GM23338 (cell line): ENCODE data around the gene NF1. TPM values are rescaled to one million over a fixed set of nuclear protein-coding genes. Genes with fewer than 3 reads are reported as not detected.

ENCODE experiments used
- ATAC-seq: fragments of 200-7000 bp; cut with Tn5 transposase; 3 replicates; pipeline ENCODE4 v1.9.1; 2020
- DNase-seq: peaks from one replicate; pipeline ENCODE4 v3.0.0-alpha.2; 2015; ENCODE audit warnings: low spot score
- H2AFZ ChIP-seq: fragments of 200-600 bp; sonication (generic); 2 replicates; pipeline ENCODE4 v1.8.0; 2016; ENCODE audit warnings: antibody characterized with exemption, mild to moderate bottlenecking, moderate library complexity
- H3F3A ChIP-seq: fragments of 200-600 bp; sonication (generic); replicated peaks from 2 replicates; pipeline ENCODE4 v1.8.0; 2017; ENCODE audit warnings: antibody characterized with exemption, mixed run types, low read depth
- H3K27ac ChIP-seq: fragments of 200-600 bp; sonication (generic); 2 replicates; pipeline ENCODE4 v1.6.1; 2016; ENCODE audit warnings: low read depth
- H3K27me3 ChIP-seq: fragments of 200-600 bp; sonication (generic); 2 replicates; pipeline ENCODE4 v1.8.0; 2016; ENCODE audit warnings: mild to moderate bottlenecking, mixed run types, moderate library complexity; ENCODE audit not compliant: insufficient read depth
- H3K36me3 ChIP-seq: fragments of 200-600 bp; sonication (generic); 2 replicates; pipeline ENCODE4 v1.8.0; 2016; ENCODE audit warnings: mild to moderate bottlenecking; ENCODE audit not compliant: insufficient read depth
- H3K4me1 ChIP-seq: fragments of 200-600 bp; sonication (generic); 2 replicates; pipeline ENCODE4 v1.8.0; 2016; ENCODE audit warnings: mild to moderate bottlenecking, moderate library complexity; ENCODE audit not compliant: insufficient read depth
- H3K4me2 ChIP-seq: fragments of 200-600 bp; sonication (generic); 2 replicates; pipeline ENCODE4 v1.7.1; 2017; ENCODE audit warnings: mixed run types
- H3K4me3 ChIP-seq: fragments of 200-600 bp; sonication (generic); 2 replicates; pipeline ENCODE4 v1.6.1; 2016; ENCODE audit warnings: mixed run types
- H3K79me2 ChIP-seq: fragments of 200-600 bp; sonication (generic); replicated peaks from 2 replicates; pipeline ENCODE4 v1.8.0; 2017; ENCODE audit warnings: mild to moderate bottlenecking; ENCODE audit not compliant: insufficient read depth
- H3K9me2 ChIP-seq: fragments of 200-600 bp; sonication (generic); 2 replicates; pipeline ENCODE4 v1.8.0; 2017; ENCODE audit not compliant: insufficient read depth
- H4K20me1 ChIP-seq: fragments of 200-600 bp; sonication (generic); replicated peaks from 2 replicates; pipeline ENCODE4 v1.8.0; 2017; ENCODE audit warnings: mild to moderate bottlenecking; ENCODE audit not compliant: insufficient read depth
- H3K27ac Mint-ChIP-seq: 2 replicates; pipeline ENCODE4 v1.8.0; 2020; ENCODE audit warnings: inconsistent platforms, mild to moderate bottlenecking, moderate library complexity, mixed read lengths
- H3K27me3 Mint-ChIP-seq: 3 replicates; pipeline ENCODE4 v1.8.0; 2022; ENCODE audit warnings: low read depth, mild to moderate bottlenecking, moderate library complexity, mixed read lengths, inconsistent platforms; ENCODE audit not compliant: insufficient read depth, poor library complexity
- H3K36me3 Mint-ChIP-seq: 3 replicates; pipeline ENCODE4 v1.8.0; 2021; ENCODE audit warnings: low read depth, mild to moderate bottlenecking, inconsistent platforms, moderate library complexity, mixed read lengths
- H3K4me1 Mint-ChIP-seq: 3 replicates; pipeline ENCODE4 v1.8.0; 2020; ENCODE audit warnings: mild to moderate bottlenecking, inconsistent platforms, mixed read lengths
- H3K4me3 Mint-ChIP-seq: 3 replicates; pipeline ENCODE4 v1.8.0; 2021; ENCODE audit warnings: moderate library complexity, mild to moderate bottlenecking, inconsistent platforms, mixed read lengths
- H3K9me3 Mint-ChIP-seq: 3 replicates; pipeline ENCODE4 v1.8.0; 2020; ENCODE audit warnings: moderate library complexity, mild to moderate bottlenecking, inconsistent platforms, mixed read lengths
- CREB1 ChIP-seq: fragments of 250-450 bp; sonication (Bioruptor Pico); IDR thresholded peaks from 2 replicates; pipeline ENCODE4 v1.5.0; 2020; ENCODE audit warnings: low read depth, mild to moderate bottlenecking, moderate library complexity
- EZH2 ChIP-seq: fragments of 200-600 bp; sonication (generic); IDR thresholded peaks from one replicate; pipeline ENCODE4 v1.8.0; 2017; ENCODE audit warnings: antibody characterized with exemption, mild to moderate bottlenecking, low read depth; ENCODE audit not compliant: unreplicated experiment
- EZH2phosphoT487 ChIP-seq: fragments of 200-600 bp; sonication (generic); IDR thresholded peaks from one replicate; pipeline ENCODE4 v1.8.1; 2018; ENCODE audit warnings: antibody characterized with exemption; ENCODE audit not compliant: unreplicated experiment
- NANOG ChIP-seq: IDR thresholded peaks from 2 replicates; pipeline ENCODE4 v1.6.1; 2016; ENCODE audit warnings: antibody characterized with exemption, borderline replicate concordance
- POLR2AphosphoS5 ChIP-seq: IDR thresholded peaks from 2 replicates; pipeline ENCODE4 v1.6.1; 2016; ENCODE audit warnings: antibody characterized with exemption, low read depth
- ZNF114 ChIP-seq: fragments of 250-450 bp; sonication (Bioruptor Pico); IDR thresholded peaks from 2 replicates; pipeline ENCODE4 v1.5.0; 2020; ENCODE audit warnings: mild to moderate bottlenecking, moderate library complexity
- polyA plus RNA-seq: library from polyadenylated mRNA; unstranded; fragments of >200 nt; fragmentation: Nextera tagmentation; extraction: Ambion mirVana; gene quantifications from 2 replicates; pipeline ENCODE4 v1.2.1, GENCODE V29; 2016
- total RNA-seq: library from RNA; depleted of rRNA; stranded (reverse); fragments of >200 nt; shearing (Covaris generic); gene quantifications from 2 replicates; pipeline ENCODE4 v1.2.3, GENCODE V29; 2014
- TF ChIP-seq, protein P1 (sequence below): fragments of 250-450 bp; sonication (Bioruptor Pico); IDR thresholded peaks from 2 replicates; pipeline ENCODE4 v1.5.0; 2020; ENCODE audit warnings: mild to moderate bottlenecking, moderate library complexity
- TF ChIP-seq, protein P2 (sequence below): IDR thresholded peaks from one replicate; pipeline ENCODE4 v1.6.1; 2018; ENCODE audit warnings: antibody characterized with exemption; ENCODE audit not compliant: unreplicated experiment
- TF ChIP-seq, protein P3 (sequence below): IDR thresholded peaks from 2 replicates; pipeline ENCODE4 v1.6.1; 2016; ENCODE audit warnings: antibody characterized with exemption

Gene NF1
- total and polyA plus RNA-seq, 2 experiments from 2014 or later: 16.3 to 49.7 TPM

DNA sequence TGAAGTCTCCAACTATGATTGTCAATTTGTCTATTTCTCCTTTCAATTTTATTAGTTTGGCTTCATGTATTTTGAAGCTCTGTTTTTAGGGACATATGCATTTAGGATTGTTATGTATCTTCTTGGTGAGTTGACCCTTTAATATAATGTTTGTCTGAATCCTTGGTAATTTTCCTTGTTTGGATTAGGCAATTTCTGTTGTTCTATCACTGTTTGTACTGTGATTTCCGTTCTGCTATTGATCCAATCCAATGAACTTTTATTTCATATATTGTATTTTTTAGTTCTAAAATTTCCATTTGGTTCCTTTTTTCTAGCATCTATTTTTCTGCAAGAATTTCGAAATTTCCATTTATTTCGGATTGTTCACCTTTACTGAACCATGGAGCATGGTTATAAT is 327.7 kb downstream of the NF1 start (continued):
- TF ChIP-seq, protein P1, sequence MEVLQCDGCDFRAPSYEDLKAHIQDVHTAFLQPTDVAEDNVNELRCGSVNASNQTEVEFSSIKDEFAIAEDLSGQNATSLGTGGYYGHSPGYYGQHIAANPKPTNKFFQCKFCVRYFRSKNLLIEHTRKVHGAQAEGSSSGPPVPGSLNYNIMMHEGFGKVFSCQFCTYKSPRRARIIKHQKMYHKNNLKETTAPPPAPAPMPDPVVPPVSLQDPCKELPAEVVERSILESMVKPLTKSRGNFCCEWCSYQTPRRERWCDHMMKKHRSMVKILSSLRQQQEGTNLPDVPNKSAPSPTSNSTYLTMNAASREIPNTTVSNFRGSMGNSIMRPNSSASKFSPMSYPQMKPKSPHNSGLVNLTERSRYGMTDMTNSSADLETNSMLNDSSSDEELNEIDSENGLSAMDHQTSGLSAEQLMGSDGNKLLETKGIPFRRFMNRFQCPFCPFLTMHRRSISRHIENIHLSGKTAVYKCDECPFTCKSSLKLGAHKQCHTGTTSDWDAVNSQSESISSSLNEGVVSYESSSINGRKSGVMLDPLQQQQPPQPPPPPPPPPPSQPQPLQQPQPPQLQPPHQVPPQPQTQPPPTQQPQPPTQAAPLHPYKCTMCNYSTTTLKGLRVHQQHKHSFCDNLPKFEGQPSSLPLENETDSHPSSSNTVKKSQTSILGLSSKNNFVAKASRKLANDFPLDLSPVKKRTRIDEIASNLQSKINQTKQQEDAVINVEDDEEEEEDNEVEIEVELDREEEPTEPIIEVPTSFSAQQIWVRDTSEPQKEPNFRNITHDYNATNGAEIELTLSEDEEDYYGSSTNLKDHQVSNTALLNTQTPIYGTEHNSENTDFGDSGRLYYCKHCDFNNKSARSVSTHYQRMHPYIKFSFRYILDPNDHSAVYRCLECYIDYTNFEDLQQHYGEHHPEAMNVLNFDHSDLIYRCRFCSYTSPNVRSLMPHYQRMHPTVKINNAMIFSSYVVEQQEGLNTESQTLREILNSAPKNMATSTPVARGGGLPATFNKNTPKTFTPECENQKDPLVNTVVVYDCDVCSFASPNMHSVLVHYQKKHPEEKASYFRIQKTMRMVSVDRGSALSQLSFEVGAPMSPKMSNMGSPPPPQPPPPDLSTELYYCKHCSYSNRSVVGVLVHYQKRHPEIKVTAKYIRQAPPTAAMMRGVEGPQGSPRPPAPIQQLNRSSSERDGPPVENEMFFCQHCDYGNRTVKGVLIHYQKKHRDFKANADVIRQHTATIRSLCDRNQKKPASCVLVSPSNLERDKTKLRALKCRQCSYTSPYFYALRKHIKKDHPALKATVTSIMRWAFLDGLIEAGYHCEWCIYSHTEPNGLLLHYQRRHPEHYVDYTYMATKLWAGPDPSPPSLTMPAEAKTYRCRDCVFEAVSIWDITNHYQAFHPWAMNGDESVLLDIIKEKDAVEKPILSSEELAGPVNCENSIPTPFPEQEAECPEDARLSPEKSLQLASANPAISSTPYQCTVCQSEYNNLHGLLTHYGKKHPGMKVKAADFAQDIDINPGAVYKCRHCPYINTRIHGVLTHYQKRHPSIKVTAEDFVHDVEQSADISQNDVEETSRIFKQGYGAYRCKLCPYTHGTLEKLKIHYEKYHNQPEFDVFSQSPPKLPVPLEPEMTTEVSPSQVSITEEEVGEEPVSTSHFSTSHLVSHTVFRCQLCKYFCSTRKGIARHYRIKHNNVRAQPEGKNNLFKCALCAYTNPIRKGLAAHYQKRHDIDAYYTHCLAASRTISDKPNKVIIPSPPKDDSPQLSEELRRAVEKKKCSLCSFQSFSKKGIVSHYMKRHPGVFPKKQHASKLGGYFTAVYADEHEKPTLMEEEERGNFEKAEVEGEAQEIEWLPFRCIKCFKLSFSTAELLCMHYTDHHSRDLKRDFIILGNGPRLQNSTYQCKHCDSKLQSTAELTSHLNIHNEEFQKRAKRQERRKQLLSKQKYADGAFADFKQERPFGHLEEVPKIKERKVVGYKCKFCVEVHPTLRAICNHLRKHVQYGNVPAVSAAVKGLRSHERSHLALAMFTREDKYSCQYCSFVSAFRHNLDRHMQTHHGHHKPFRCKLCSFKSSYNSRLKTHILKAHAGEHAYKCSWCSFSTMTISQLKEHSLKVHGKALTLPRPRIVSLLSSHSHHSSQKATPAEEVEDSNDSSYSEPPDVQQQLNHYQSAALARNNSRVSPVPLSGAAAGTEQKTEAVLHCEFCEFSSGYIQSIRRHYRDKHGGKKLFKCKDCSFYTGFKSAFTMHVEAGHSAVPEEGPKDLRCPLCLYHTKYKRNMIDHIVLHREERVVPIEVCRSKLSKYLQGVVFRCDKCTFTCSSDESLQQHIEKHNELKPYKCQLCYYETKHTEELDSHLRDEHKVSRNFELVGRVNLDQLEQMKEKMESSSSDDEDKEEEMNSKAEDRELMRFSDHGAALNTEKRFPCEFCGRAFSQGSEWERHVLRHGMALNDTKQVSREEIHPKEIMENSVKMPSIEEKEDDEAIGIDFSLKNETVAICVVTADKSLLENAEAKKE (CRISPR knock-in tag): no peak
- TF ChIP-seq POLR2AphosphoS5 (no peak), ZNF114 (CRISPR knock-in tag) (no peak), EZH2 (no peak), NANOG (no peak)
- TF ChIP-seq, protein P2, sequence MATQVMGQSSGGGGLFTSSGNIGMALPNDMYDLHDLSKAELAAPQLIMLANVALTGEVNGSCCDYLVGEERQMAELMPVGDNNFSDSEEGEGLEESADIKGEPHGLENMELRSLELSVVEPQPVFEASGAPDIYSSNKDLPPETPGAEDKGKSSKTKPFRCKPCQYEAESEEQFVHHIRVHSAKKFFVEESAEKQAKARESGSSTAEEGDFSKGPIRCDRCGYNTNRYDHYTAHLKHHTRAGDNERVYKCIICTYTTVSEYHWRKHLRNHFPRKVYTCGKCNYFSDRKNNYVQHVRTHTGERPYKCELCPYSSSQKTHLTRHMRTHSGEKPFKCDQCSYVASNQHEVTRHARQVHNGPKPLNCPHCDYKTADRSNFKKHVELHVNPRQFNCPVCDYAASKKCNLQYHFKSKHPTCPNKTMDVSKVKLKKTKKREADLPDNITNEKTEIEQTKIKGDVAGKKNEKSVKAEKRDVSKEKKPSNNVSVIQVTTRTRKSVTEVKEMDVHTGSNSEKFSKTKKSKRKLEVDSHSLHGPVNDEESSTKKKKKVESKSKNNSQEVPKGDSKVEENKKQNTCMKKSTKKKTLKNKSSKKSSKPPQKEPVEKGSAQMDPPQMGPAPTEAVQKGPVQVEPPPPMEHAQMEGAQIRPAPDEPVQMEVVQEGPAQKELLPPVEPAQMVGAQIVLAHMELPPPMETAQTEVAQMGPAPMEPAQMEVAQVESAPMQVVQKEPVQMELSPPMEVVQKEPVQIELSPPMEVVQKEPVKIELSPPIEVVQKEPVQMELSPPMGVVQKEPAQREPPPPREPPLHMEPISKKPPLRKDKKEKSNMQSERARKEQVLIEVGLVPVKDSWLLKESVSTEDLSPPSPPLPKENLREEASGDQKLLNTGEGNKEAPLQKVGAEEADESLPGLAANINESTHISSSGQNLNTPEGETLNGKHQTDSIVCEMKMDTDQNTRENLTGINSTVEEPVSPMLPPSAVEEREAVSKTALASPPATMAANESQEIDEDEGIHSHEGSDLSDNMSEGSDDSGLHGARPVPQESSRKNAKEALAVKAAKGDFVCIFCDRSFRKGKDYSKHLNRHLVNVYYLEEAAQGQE: no peak

DNA sequence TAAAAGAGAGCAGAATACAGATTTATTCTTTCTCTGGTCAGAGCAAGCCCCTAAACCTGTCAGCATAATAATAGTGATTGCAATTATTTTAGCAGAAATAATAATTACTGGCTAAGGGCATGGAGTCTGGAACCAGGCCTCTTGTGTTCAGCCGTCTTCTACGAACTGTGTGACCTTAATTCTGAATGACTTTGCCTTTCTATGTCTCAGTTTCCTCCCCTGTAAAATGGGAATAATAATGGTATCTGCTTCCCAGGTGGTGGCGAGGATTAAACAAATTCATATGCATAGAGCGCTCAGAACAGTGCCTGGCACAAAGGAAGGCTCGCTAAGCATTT is 330.1 kb downstream of the NF1 start:
- H4K20me1 ChIP-seq: no peaks in the 10 kb centered on the region
- ATAC-seq (no peak), DNase-seq (no peak)
- Mint-ChIP-seq H3K36me3 (no peaks in the 10 kb centered on the region), H3K4me3 (no peak overlapping the region), H3K27ac (no peak overlapping the region), H3K4me1 (peaks cover 11% of the 10 kb centered on the region), H3K27me3 (peaks cover 10% of the 10 kb centered on the region), H3K9me3 (no peaks in the 10 kb centered on the region)
- no peaks in the 10 kb centered on the region for H3K36me3 ChIP-seq
- peaks cover 18% of the 10 kb centered on the region for H3K4me1 ChIP-seq
- H3K4me2 ChIP-seq: peak overlapping the region; percentile 37; the same call in 1 of the 2 replicates
- 0 out of 2 replicates have a peak overlapping the region, but pooled peaks have one; percentile 40 for H3K27ac ChIP-seq
- no peak overlapping the region for H2AFZ ChIP-seq
- no peaks in the 10 kb centered on the region for H3K9me2 ChIP-seq
- H3K27me3 ChIP-seq: no peaks in the 10 kb centered on the region
- H3K79me2 ChIP-seq: no peaks in the 10 kb centered on the region
- no peaks in the 10 kb centered on the region for H3F3A ChIP-seq
- H3K4me3 ChIP-seq: no peak overlapping the region
- TF ChIP-seq EZH2phosphoT487 (no peak), CREB1 (CRISPR knock-in tag) (no peak), POLR2AphosphoS5 (no peak)
- TF ChIP-seq, protein P3, sequence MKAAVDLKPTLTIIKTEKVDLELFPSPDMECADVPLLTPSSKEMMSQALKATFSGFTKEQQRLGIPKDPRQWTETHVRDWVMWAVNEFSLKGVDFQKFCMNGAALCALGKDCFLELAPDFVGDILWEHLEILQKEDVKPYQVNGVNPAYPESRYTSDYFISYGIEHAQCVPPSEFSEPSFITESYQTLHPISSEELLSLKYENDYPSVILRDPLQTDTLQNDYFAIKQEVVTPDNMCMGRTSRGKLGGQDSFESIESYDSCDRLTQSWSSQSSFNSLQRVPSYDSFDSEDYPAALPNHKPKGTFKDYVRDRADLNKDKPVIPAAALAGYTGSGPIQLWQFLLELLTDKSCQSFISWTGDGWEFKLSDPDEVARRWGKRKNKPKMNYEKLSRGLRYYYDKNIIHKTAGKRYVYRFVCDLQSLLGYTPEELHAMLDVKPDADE: no peak
